ENCODE measurements around the gene FAM184B.
"Not testable (repeated sequence)": the region's sequence is repeated elsewhere in the genome, so short reads cannot be mapped to it uniquely, and the experiment has no call there.

The FAM184B gene

GRCh38 chr4:17680559-17681280 is 100.7 kb downstream of the FAM184B start:
- no peak for DNase-seq

GRCh38 chr4:17670423-17670822 is 111.0 kb downstream of the FAM184B start:
- no peak for DNase-seq

GRCh38 chr4:17667653-17668201 is 113.7 kb downstream of the FAM184B start:
- no peak for DNase-seq

- no peak for DNase-seq
These were observed 114.2 kb downstream of the FAM184B start for GRCh38 chr4:17667253-17667652.

- DNase-seq = no peak
These were observed 115.6 kb downstream of the FAM184B start for GRCh38 chr4:17665852-17666251.

- DNase-seq = no peak
These were observed 116.1 kb downstream of the FAM184B start for GRCh38 chr4:17665346-17665745.

- no peak for DNase-seq
These were observed 116.7 kb downstream of the FAM184B start for GRCh38 chr4:17664755-17665154.

- DNase-seq = no peak
These were observed 118.7 kb downstream of the FAM184B start for GRCh38 chr4:17662694-17663093.

- DNase-seq = not testable (repeated sequence)
These were observed 122.2 kb downstream of the FAM184B start for GRCh38 chr4:17659196-17659595.

GRCh38 chr4:17657849-17658248 is 123.6 kb downstream of the FAM184B start:
- DNase-seq = no peak

GRCh38 chr4:17657090-17657489 is 124.3 kb downstream of the FAM184B start:
- no peak for DNase-seq

- no peak for DNase-seq
These were observed 126.7 kb downstream of the FAM184B start for GRCh38 chr4:17654701-17655100.

GRCh38 chr4:17650406-17650805 is 131.0 kb downstream of the FAM184B start:
- DNase-seq = no peak

GRCh38 chr4:17647927-17648326 is 133.5 kb downstream of the FAM184B start:
- no peak for DNase-seq

- DNase-seq = no peak
These were observed 134.1 kb downstream of the FAM184B start for GRCh38 chr4:17647176-17647806.

GRCh38 chr4:17646693-17647092 is 134.7 kb downstream of the FAM184B start:
- no peak for DNase-seq

GRCh38 chr4:17642398-17642783 is 139.0 kb downstream of the FAM184B start:
- DNase-seq = no peak

- DNase-seq = no peak
These were observed 142.3 kb downstream of the FAM184B start for GRCh38 chr4:17639136-17639535.

- DNase-seq = peak; percentile 73
These were observed 144.5 kb downstream of the FAM184B start for GRCh38 chr4:17636696-17637622.

- DNase-seq = no peak
These were observed 145.1 kb downstream of the FAM184B start for GRCh38 chr4:17636341-17636695.

GRCh38 chr4:17635056-17635455 is 146.4 kb downstream of the FAM184B start:
- DNase-seq = no peak

- no peak for DNase-seq
These were observed 147.8 kb downstream of the FAM184B start for GRCh38 chr4:17633600-17633999.

GRCh38 chr4:17630228-17630627 is 151.2 kb downstream of the FAM184B start:
- DNase-seq = no peak

Measured in stimulated activated CD4-positive, alpha-beta T cell treated with anti-CD3 and anti-CD28 coated beads, Interleukin-4, amount 100 ng/mL, for 1 hour (primary cell).